ENCODE results near the gene HOXC13.

The HOXC13 gene

DNA sequence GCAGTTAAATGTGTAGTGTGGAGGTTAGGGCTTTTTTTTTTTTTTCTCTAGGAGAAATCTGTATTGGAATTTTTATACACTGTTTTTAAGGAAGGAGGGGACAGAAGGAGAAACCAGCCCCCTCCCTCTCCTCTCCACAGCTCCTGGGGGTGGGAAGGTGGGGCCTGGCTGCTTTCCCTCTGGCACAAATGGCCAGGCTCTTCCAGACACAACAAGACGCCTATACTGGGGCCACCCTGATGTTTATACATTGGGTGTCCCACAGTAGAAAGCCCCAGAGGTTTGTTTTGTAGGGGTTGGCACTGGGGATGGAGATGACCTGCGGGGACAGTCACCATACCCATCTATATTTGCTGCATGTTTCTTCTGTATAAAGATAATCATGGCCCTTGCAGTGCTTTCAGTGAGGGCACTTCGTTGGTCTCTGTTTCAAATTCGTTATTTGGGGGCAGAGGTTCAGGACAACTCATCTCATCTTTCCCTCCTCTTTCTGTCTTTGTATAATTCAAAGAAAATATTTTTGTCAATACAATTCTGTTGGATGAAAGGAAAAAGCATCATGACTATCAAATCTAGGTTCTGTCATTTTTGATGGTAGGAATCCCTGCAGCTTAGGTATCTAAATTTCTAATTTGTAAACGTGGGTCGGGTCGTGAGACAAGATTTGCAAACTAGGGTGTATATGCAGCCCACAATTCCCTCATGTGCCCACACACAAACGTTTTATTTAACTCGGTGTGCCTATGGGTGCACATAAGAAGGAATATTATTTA lies 38.4 kb downstream of the HOXC13 start:
- Mint-ChIP-seq H3K4me3 (no peak overlapping the region), H3K36me3 (peaks cover 3% of the 10 kb centered on the region), H3K4me1 (ENCODE audit: low read depth) (peaks cover 26% of the 10 kb centered on the region), H3K27ac (no peak overlapping the region), H3K9me3 (ENCODE audit: low read depth) (no peaks in the 10 kb centered on the region), H3K27me3 (peaks cover 63% of the 10 kb centered on the region)

DNA sequence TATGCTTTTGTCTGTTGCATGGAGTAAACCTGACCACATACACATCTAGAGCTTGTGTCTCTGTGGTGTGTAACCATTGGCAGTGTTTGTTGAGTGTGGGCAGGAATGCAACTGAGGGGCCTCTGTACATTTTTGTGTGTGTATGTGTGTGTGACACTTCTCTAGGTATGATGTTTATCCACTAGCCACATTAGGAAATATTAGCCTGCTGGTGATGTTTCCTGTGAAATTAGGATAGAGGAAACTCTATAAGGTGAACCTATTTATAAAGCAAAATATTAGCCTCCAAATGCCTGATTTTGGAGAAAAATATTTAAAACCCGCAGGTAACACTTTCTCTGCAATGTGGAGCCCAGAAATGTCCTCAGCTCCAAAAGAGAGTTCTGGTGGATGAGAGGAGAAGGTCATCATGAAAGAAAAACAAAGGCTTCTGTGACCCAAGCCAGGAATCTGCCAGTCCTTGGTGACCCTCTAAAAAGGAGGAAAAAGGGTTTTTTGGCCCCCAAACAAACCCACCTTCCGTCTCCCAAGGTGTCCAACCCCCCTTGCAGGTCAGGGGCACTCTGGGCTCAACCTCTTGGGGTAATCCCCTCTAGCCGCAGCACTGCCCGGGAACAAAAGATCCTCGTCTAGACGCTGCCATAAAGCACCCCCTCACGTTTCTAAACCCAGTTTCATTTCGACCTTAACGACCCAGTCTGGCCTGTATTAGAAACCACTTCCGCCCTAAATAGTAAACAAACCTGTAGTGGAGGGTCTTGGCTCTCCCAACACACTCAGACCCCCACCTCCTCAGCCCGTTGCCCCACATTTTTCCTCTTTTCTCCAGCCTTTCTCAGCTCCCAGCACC lies 39.2 kb downstream of the HOXC13 start:
- Mint-ChIP-seq H3K36me3 (peaks cover 2% of the 10 kb centered on the region), H3K4me3 (no peak overlapping the region), H3K27me3 (peaks cover 62% of the 10 kb centered on the region), H3K9me3 (ENCODE audit: low read depth) (no peaks in the 10 kb centered on the region), H3K4me1 (ENCODE audit: low read depth) (peaks cover 26% of the 10 kb centered on the region), H3K27ac (no peak overlapping the region)

DNA sequence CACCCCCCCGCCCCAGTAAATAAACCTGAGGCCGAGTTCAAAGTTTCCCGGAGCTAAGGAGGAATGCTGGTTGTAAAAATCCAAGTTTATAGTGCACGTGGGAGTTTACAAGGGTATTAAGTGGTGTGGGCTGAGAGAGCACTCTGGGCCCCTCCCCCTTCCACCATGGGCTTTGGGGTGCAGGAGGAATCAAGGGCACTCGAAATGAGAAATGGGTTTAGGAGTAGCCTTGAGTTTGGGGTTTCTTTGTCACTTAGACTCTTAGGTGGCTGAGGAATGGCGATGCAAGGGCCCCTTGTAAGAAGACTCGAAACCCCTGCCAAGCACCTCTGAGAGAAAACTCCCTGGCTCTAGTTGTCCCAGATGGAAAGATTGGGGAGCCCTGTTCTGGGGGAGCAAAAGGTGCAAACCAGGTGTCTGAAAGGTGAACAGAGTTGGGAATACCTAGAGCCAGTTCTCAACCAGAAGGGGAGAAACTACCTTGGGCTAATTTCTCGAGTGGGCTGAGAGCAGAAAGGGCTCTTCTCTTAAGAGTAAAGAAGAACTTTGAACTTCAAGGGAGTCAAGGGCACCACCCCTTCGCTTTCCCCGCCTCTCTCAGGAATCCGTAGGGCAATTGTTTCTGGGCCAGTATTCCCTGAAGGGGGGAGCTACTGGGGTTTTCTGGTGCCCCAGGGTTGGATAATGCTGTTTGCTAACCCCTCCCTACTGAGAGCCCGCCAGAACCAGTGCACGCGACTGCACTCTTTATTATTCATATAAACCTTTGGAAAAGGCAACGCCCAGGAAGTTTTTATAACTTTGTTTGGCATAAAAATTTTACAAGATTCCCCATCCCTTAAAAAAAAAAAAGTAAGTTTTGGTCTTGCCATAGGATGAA lies 40.1 kb downstream of the HOXC13 start:
- H3K27ac Mint-ChIP-seq: no peak overlapping the region
- peaks cover 19% of the 10 kb centered on the region for H3K4me1 Mint-ChIP-seq (ENCODE audit: low read depth)
- no peaks in the 10 kb centered on the region for H3K9me3 Mint-ChIP-seq (ENCODE audit: low read depth)
- peaks cover 64% of the 10 kb centered on the region for H3K27me3 Mint-ChIP-seq
- no peak overlapping the region for H3K4me3 Mint-ChIP-seq
- no peaks in the 10 kb centered on the region for H3K36me3 Mint-ChIP-seq

DNA sequence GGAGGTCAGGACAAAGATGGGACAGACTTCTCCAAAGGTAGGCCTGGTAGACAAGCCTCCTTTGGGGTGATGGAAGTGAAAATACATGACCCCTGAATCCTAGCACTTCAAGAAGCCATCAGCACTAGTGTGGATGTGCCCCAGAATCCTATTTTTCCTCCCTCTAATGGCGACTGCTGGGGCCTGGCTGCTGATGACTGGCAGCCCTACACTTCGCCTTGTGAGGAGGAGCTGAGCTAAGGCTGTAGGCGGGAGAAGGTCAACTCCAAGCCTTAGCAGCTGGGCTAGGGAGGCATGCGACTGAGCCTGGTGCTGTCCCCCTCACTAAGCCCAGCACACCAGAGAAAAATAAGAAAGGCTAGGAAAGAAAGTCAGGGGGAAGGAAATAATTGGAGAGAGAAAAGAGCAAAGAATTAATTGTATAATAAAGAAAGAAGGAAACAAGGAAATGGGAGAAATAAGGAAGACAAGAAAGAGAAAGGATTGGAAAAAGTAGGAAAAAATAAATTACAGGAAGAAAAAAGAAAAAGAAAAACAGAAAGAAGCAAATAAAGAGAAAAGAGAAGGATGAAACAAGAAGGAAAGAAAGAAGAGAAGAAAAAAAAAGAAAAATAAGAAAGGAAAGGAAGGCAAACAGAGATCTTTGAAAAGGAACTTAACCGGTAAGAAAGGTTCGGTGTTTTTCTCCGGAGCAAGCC lies 41.6 kb downstream of the HOXC13 start:
- Mint-ChIP-seq H3K27ac (no peak overlapping the region), H3K4me3 (no peak overlapping the region), H3K36me3 (no peaks in the 10 kb centered on the region), H3K4me1 (ENCODE audit: low read depth) (peaks cover 20% of the 10 kb centered on the region), H3K9me3 (ENCODE audit: low read depth) (no peaks in the 10 kb centered on the region), H3K27me3 (peaks cover 68% of the 10 kb centered on the region)

DNA sequence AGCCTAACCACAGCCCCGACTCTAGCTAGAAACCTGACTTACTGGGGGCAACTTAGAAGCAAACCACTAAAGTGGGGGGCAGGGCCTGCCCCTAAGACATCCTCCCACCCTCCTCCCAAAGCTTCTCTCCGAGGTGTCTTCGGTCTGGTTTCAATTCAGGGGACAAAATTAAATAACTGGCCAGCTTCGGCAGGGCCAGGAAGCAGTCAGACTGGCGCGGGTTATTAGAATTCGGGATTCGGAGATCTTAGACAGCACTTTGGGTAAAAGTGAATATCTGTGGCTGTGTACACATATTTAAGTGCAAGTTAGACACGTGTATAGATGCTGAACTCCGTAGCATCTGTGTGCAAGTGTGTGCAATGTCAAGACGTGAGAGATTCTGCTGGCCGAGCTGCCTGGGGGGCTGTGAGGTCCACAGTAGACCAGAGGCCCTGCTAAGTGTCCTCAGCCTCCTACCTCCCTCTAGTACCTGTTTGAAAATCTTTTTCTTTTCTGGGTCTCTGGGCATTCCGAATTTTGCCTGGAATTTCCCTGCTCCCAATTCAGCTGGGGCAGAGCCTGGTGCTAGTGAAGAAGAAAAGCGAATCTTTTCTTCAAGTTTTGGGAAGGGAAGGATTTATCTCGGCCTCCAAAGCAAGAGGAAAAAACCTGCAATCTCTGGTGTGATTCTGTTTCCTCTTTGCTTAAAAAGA lies 42.3 kb downstream of the HOXC13 start:
- Mint-ChIP-seq H3K4me3 (no peak overlapping the region), H3K9me3 (ENCODE audit: low read depth) (no peaks in the 10 kb centered on the region)

DNA sequence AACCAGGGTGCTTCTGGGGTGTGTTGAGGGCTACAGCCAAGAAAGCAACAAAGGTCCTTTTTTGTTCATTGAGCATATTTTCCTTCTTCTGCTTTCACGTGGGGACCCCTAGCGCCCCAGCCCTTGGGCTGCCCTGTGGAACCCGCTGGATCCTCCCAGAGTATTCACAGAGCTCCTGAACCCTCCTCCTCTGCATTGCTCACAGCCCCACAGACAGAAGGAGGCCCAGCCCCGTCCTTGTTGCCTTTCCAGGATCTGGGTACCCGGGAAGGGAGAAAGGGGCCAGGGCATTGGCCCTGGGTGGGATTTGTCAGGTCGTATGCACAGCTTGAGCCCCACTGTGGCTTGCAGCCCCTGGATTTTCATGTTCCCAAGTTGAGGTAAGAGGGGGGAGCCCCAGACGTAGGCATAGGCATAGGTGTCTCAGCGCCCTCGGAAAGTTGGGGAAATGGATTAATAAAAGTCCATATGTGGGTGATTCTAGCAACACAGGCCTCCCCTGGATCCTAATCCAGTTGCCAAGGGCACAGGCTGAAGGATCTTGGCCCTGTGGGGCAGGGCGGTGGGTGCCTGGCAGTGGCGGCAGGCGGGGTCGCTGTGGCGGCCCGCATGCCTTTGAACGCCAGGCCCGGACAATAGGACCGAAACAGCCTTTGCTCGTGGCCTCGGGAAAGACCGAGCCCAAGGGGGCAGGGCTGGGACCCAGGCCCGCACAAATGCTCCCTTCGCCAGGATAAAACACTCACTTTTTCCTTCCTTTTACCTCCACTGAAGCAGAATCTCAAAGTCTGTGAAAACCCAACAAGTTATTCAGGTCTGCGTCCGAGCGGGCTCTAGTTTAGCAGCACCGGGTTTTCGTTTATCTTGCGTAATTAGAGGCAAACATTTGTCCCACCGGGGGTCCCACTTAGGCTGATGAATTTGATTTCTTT lies 43.3 kb downstream of the HOXC13 start:
- Mint-ChIP-seq H3K27me3 (peaks cover 67% of the 10 kb centered on the region), H3K27ac (no peak overlapping the region), H3K4me3 (no peak overlapping the region), H3K4me1 (ENCODE audit: low read depth) (peaks cover 25% of the 10 kb centered on the region), H3K9me3 (ENCODE audit: low read depth) (no peaks in the 10 kb centered on the region), H3K36me3 (no peaks in the 10 kb centered on the region)

More for the DNA sequence above, 42.3 kb downstream of the HOXC13 start:
- no peak overlapping the region for H3K27ac Mint-ChIP-seq
- peaks cover 65% of the 10 kb centered on the region for H3K27me3 Mint-ChIP-seq
- peaks cover 19% of the 10 kb centered on the region for H3K4me1 Mint-ChIP-seq (ENCODE audit: low read depth)
- no peaks in the 10 kb centered on the region for H3K36me3 Mint-ChIP-seq

DNA sequence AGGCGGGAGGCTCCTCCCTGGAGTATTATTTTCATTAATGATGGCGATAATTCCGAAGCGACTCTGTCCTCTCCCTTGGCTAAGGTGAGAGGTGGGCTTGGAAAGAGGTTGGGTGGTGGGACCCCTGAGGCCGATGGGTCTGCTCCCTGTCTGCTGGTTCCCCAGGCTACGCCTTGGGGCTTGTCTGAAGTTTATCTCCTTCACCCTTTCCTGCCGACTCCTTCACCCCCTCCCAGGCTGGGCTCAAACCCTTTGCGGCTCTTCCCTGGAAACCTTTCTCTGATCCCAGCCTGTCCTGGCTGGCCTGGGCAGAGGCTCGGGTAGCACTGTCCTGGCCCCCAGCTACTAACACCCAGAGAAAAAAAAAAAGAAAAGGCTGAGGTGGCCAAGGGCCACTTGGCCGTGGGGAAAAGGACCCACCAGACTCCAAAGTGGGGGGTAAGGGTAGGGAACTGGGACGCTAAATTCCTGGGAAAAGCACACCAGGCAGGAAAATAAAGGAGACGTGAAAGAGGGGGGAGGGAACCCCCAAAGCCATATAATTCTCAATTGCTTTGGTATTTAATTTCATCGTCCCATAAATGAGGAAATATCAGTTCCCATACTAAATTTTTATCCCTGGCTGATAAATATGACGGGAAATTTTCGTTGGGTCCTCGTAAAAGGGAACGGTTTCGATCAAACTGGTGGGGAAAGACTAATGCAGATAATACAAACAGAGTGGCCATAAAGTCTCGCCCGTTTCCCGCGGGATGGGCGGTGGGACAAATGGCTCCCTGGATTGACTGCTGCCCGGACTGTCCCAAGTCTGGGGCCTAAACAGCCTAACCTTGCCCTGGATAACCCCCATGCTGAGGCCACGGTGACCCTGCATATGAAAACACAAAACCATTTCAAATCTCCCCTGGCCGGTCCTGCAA lies 44.3 kb downstream of the HOXC13 start:
- H3K27ac Mint-ChIP-seq: no peak overlapping the region
- no peaks in the 10 kb centered on the region for H3K36me3 Mint-ChIP-seq
- peaks cover 25% of the 10 kb centered on the region for H3K4me1 Mint-ChIP-seq (ENCODE audit: low read depth)
- H3K9me3 Mint-ChIP-seq (ENCODE audit: low read depth): no peaks in the 10 kb centered on the region
- H3K4me3 Mint-ChIP-seq: no peak overlapping the region
- peaks cover 68% of the 10 kb centered on the region for H3K27me3 Mint-ChIP-seq

DNA sequence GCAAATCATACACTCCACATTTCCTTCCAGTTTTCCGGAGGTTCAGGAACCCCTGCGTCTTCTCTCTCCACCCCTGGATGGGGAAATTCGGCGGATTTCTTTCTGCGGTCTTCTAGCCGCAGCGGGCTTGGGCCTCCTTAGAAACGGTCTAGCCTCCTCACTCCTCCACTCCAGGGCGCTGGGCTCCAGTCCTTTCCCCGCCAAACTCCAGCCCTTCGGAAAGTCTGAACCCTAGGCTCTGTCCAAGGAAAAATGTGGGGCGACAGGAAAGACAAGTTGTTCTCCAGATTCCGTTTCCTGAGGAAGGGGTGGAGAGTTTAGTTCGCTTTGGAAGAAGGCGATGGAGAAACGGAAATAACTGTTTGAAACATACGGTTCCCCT lies 44.9 kb downstream of the HOXC13 start:
- no peaks in the 10 kb centered on the region for H3K36me3 Mint-ChIP-seq
- peaks cover 25% of the 10 kb centered on the region for H3K4me1 Mint-ChIP-seq (ENCODE audit: low read depth)
- no peak overlapping the region for H3K27ac Mint-ChIP-seq
- no peaks in the 10 kb centered on the region for H3K9me3 Mint-ChIP-seq (ENCODE audit: low read depth)
- H3K4me3 Mint-ChIP-seq: no peak overlapping the region
- peaks cover 70% of the 10 kb centered on the region for H3K27me3 Mint-ChIP-seq

DNA sequence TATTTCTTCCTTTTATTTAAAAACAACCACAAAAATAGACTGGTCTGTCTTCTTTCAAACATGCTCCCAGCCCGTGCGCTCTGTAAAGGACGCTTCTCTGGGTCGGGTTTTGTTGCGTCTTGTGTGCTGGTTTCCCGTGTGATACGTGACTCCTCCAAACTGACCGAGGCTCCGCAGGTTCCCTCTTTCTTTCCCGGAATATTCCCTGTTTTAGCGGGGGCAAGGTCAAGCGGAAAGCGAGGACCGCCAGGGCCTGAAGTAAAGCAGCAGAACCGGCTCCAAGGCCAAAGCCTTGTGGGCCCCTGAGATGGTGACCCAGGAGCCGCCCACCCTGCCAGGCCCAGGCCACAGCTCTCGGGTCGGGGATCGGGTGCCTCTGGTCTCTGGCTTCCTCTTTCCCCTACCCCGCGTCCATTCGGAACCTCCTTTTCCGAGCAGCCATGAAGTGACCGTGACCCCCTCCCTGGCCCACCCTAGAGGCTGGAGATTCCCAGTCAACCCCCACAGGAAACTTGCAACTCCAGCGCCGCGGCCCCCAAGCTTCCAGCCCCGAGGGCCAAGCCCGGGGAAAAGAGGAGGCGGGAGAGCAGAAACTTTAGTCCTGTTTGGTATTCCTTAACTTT lies 45.4 kb downstream of the HOXC13 start:
- Mint-ChIP-seq H3K4me3 (no peak overlapping the region), H3K27ac (no peak overlapping the region)

DNA sequence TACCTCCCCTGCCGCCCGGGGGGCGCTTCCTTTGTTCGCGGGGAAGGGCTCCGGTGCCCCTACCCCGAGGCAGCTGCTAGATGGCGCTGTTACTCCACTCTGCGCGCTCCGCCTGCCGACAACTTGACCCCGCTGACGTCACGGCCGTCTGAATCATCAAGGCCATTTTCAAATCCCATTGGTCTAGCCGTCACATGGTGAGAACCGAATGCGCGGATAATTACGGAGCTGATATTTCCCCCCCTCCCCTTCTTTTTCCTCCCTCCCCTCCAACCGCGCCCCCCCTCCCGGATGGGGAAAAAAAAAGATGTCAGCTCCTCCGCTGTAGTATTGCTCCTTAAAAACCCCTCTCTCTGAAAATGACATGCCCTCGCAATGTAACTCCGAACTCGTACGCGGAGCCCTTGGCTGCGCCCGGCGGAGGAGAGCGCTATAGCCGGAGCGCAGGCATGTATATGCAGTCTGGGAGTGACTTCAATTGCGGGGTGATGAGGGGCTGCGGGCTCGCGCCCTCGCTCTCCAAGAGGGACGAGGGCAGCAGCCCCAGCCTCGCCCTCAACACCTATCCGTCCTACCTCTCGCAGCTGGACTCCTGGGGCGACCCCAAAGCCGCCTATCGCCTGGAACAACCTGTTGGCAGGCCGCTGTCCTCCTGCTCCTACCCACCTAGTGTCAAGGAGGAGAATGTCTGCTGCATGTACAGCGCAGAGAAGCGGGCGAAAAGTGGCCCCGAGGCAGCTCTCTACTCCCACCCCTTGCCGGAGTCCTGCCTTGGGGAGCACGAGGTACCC lies 46.5 kb downstream of the HOXC13 start, which contains the start of gene HOXC10:
HOXC10 (plus strand) TSS at position 246 of the 791 bp plus-strand sequence; CDS start at position 360, 114 bp downstream.
- Mint-ChIP-seq H3K4me1 (ENCODE audit: low read depth) (peaks cover 37% of the 10 kb centered on the region), H3K27ac (no peak within 1 kb of the TSS), H3K4me3 (peak within 1 kb of the TSS; percentile 71), H3K27me3 (peaks cover 69% of the 10 kb centered on the region), H3K36me3 (no peaks in the 10 kb centered on the region), H3K9me3 (ENCODE audit: low read depth) (no peaks in the 10 kb centered on the region)

More for the DNA sequence above, 45.4 kb downstream of the HOXC13 start:
- H3K4me1 Mint-ChIP-seq (ENCODE audit: low read depth): peaks cover 27% of the 10 kb centered on the region
- no peaks in the 10 kb centered on the region for H3K9me3 Mint-ChIP-seq (ENCODE audit: low read depth)
- H3K27me3 Mint-ChIP-seq: peaks cover 69% of the 10 kb centered on the region
- no peaks in the 10 kb centered on the region for H3K36me3 Mint-ChIP-seq

DNA sequence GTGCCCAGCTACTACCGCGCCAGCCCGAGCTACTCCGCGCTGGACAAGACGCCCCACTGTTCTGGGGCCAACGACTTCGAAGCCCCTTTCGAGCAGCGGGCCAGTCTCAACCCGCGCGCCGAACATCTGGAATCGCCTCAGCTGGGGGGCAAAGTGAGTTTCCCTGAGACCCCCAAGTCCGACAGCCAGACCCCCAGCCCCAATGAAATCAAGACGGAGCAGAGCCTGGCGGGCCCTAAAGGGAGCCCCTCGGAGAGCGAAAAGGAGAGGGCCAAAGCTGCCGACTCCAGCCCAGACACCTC lies 47.0 kb downstream of the HOXC13 start:
- Mint-ChIP-seq H3K9me3 (ENCODE audit: low read depth) (no peaks in the 10 kb centered on the region), H3K27ac (no peak overlapping the region), H3K27me3 (peaks cover 70% of the 10 kb centered on the region), H3K4me3 (peak overlapping the region; percentile 71), H3K36me3 (no peaks in the 10 kb centered on the region), H3K4me1 (ENCODE audit: low read depth) (peaks cover 37% of the 10 kb centered on the region)
